SK-N-MC (cell line): ENCODE results near the gene ADRB2.
"Not testable (repeated sequence)": the region's sequence is repeated elsewhere in the genome, so short reads cannot be mapped to it uniquely, and the experiment has no call there.

ENCODE experiments used
- DNase-seq: peaks from one replicate; pipeline ENCODE4 v3.0.0-alpha.2; 2011; ENCODE audit warnings: low read depth, low spot score
- H3K27ac ChIP-seq: fragments of 200-600 bp; sonication (generic); 2 replicates; pipeline ENCODE4 v1.5.1; 2016; ENCODE audit warnings: mixed run types
- H3K36me3 ChIP-seq: fragments of 200-600 bp; sonication (generic); 2 replicates; pipeline ENCODE4 v1.6.1; 2017; ENCODE audit warnings: antibody characterized with exemption, low read length, mixed read lengths; ENCODE audit not compliant: insufficient read depth
- H3K4me3 ChIP-seq: fragments of 200-600 bp; sonication (generic); 2 replicates; pipeline ENCODE4 v1.5.1; 2016
- H3K9ac ChIP-seq: fragments of 200-600 bp; sonication (generic); 2 replicates; pipeline ENCODE4 v1.8.0; 2017; ENCODE audit warnings: mixed run types, mixed read lengths; ENCODE audit not compliant: insufficient read length
- H3K9me3 ChIP-seq: fragments of 200-600 bp; sonication (generic); 2 replicates; pipeline ENCODE4 v1.6.1; 2017; ENCODE audit warnings: low read depth, mild to moderate bottlenecking, antibody characterized with exemption, low read length, moderate library complexity, mixed read lengths
- EZH2 ChIP-seq: fragments of 200-600 bp; sonication (generic); IDR thresholded peaks from one replicate; pipeline ENCODE4 v1.6.1; 2017; ENCODE audit warnings: antibody characterized with exemption
- FOXP2 ChIP-seq: optimal IDR thresholded peaks from 2 replicates; pipeline ENCODE3; 2011; ENCODE audit warnings: mild to moderate bottlenecking, moderate library complexity; ENCODE audit not compliant: insufficient read depth; ENCODE audit errors: extremely low read length, control extremely low read depth
- POLR2AphosphoS5 ChIP-seq: IDR thresholded peaks from 2 replicates; pipeline ENCODE4 v1.6.1; 2012; ENCODE audit warnings: mild to moderate bottlenecking, low read depth, low read length, borderline replicate concordance

Gene ADRB2

GRCh38 chr5:148875205-148875875 is 48.9 kb downstream of the ADRB2 start:
- TF ChIP-seq FOXP2 (no peak), EZH2 (no peak), POLR2AphosphoS5 (no peak)
- no peak for DNase-seq
- Histone ChIP-seq H3K36me3 (no peaks in the 10 kb centered on the region), H3K4me3 (no peak overlapping the region), H3K9ac (no peak overlapping the region), H3K9me3 (no peaks in the 10 kb centered on the region), H3K27ac (no peak overlapping the region)

- not testable (repeated sequence) for H3K9ac ChIP-seq, H3K4me3 ChIP-seq, H3K9me3 ChIP-seq, DNase-seq, H3K36me3 ChIP-seq, H3K27ac ChIP-seq
Measured at GRCh38 chr5:148877436-148877835, 51.0 kb downstream of the ADRB2 start.
